Right kidney (tissue), 9 donors: Measurements from ENCODE around the gene DDAH1.
"Not testable (repeated sequence)": the region's sequence is repeated elsewhere in the genome, so short reads cannot be mapped to it uniquely, and the experiment has no call there.

ENCODE experiments used
- DNase-seq: peaks from one replicate; pipeline ENCODE4 v3.0.0-alpha.2; 2016
- long read RNA-seq, 8 donors: transcript quantifications; one replicate each; lab custom pipeline, GENCODE V29; 2026

Gene DDAH1
- long read RNA-seq, donor 1, transcript DDAH1-201 (6 exons, 3,920 nt): major isoform, 26 of 27 reads
- long read RNA-seq, donor 1, partial matches to known transcripts: 0 of 27 reads
- long read RNA-seq, donor 1, other reads (novel, unspliced or antisense): 0 of 27 reads
- long read RNA-seq, donor 2, transcript DDAH1-201 (6 exons, 3,920 nt): major isoform, 20 of 30 reads
- long read RNA-seq, donor 2, partial matches to known transcripts: 8 of 30 reads
- long read RNA-seq, donor 2, other reads (novel, unspliced or antisense): 0 of 30 reads
- long read RNA-seq, donor 3, transcript DDAH1-201 (6 exons, 3,920 nt): major isoform, 18 of 19 reads
- long read RNA-seq, donor 3, partial matches to known transcripts: 0 of 19 reads
- long read RNA-seq, donor 3, other reads (novel, unspliced or antisense): 0 of 19 reads
- long read RNA-seq, donor 4, transcript DDAH1-201 (6 exons, 3,920 nt): major isoform, 24 of 31 reads
- long read RNA-seq, donor 4, partial matches to known transcripts: 7 of 31 reads
- long read RNA-seq, donor 4, other reads (novel, unspliced or antisense): 0 of 31 reads
- long read RNA-seq, donor 5, transcript DDAH1-201 (6 exons, 3,920 nt): major isoform, 24 of 24 reads
- long read RNA-seq, donor 5, partial matches to known transcripts: 0 of 24 reads
- long read RNA-seq, donor 5, other reads (novel, unspliced or antisense): 0 of 24 reads
- long read RNA-seq, donor 6, transcript DDAH1-201 (6 exons, 3,920 nt): major isoform, 28 of 187 reads
- long read RNA-seq, donor 6, partial matches to known transcripts: 58 of 187 reads
- long read RNA-seq, donor 6, other reads (novel, unspliced or antisense): 100 of 187 reads
- long read RNA-seq, donor 7, transcript DDAH1-201 (6 exons, 3,920 nt): major isoform, 52 of 337 reads
- long read RNA-seq, donor 7, partial matches to known transcripts: 234 of 337 reads
- long read RNA-seq, donor 7, other reads (novel, unspliced or antisense): 50 of 337 reads
- long read RNA-seq, donor 8, transcript DDAH1-201 (6 exons, 3,920 nt): major isoform, 46 of 87 reads
- long read RNA-seq, donor 8, partial matches to known transcripts: 10 of 87 reads
- long read RNA-seq, donor 8, other reads (novel, unspliced or antisense): 29 of 87 reads

GRCh38 chr1:85465099-85465785 lies at the start of gene DDAH1:
Gene DDAH1, minus strand, starts transcription at chr1:85465159. Its CDS starts 114 bp downstream, at chr1:85465045.
- DNase-seq: peak; percentile 85

- not testable (repeated sequence) for DNase-seq
Observed at GRCh38 chr1:85513998-85514397, 49.0 kb upstream of the DDAH1 start.

GRCh38 chr1:85504417-85504816 lies 39.5 kb upstream of the DDAH1 start:
- DNase-seq: no peak

GRCh38 chr1:85502625-85503083 lies 37.7 kb upstream of the DDAH1 start:
- DNase-seq: peak; percentile 35

- no peak for DNase-seq
Observed at GRCh38 chr1:85502171-85502570, 37.2 kb upstream of the DDAH1 start.

- DNase-seq: no peak
Observed at GRCh38 chr1:85501355-85501898, 36.5 kb upstream of the DDAH1 start.

- DNase-seq: no peak
Observed at GRCh38 chr1:85496941-85497582, 32.1 kb upstream of the DDAH1 start.

GRCh38 chr1:85495556-85495955 lies 30.6 kb upstream of the DDAH1 start:
- no peak for DNase-seq

GRCh38 chr1:85494904-85495266 lies 29.9 kb upstream of the DDAH1 start:
- no peak for DNase-seq

GRCh38 chr1:85494074-85494903 lies 29.3 kb upstream of the DDAH1 start:
- no peak for DNase-seq

- DNase-seq: no peak
Observed at GRCh38 chr1:85490270-85490985, 25.5 kb upstream of the DDAH1 start.

GRCh38 chr1:85488126-85488525 lies 23.2 kb upstream of the DDAH1 start:
- DNase-seq: no peak

- no peak for DNase-seq
Observed at GRCh38 chr1:85485516-85485915, 20.6 kb upstream of the DDAH1 start.

GRCh38 chr1:85484716-85485115 lies 19.8 kb upstream of the DDAH1 start:
- DNase-seq: no peak

- DNase-seq: no peak
Observed at GRCh38 chr1:85484264-85484663, 19.3 kb upstream of the DDAH1 start.

GRCh38 chr1:85481688-85482087 lies 16.7 kb upstream of the DDAH1 start:
- no peak for DNase-seq

GRCh38 chr1:85480566-85480965 lies 15.6 kb upstream of the DDAH1 start:
- no peak for DNase-seq

- no peak for DNase-seq
Observed at GRCh38 chr1:85479491-85479890, 14.5 kb upstream of the DDAH1 start.

- DNase-seq: no peak
Observed at GRCh38 chr1:85478366-85478765, 13.4 kb upstream of the DDAH1 start.

GRCh38 chr1:85475055-85475454 lies 10.1 kb upstream of the DDAH1 start:
- no peak for DNase-seq
